DND-41 (cell line): ENCODE data around the gene USP20.

Source experiments
- ATAC-seq: fragments of 200-7000 bp; cut with Tn5 transposase; 3 replicates; pipeline ENCODE4 v1.9.1; 2021; ENCODE audit warnings: low read depth; ENCODE audit not compliant: insufficient read depth
- DNase-seq: peaks from one replicate; pipeline ENCODE4 v3.0.0-alpha.2; 2020
- H2AFZ ChIP-seq: 2 replicates; pipeline ENCODE4 v1.6.0; 2012; ENCODE audit warnings: low read depth, low read length
- H3K27ac ChIP-seq: 2 replicates; pipeline ENCODE4 v1.5.1; 2012; ENCODE audit warnings: low read length, inconsistent platforms
- H3K27me3 ChIP-seq: fragments of 200-600 bp; sonication (generic); 2 replicates; pipeline ENCODE4 v1.6.0; 2012; ENCODE audit warnings: low read length, mild to moderate bottlenecking, inconsistent platforms; ENCODE audit not compliant: insufficient read depth, poor library complexity
- H3K36me3 ChIP-seq: 2 replicates; pipeline ENCODE4 v1.5.1; 2012; ENCODE audit warnings: low read length, inconsistent platforms; ENCODE audit not compliant: insufficient read depth
- H3K4me1 ChIP-seq: 2 replicates; pipeline ENCODE4 v1.5.1; 2012; ENCODE audit warnings: mild to moderate bottlenecking, low read length; ENCODE audit not compliant: insufficient read depth
- H3K4me2 ChIP-seq: 2 replicates; pipeline ENCODE4 v1.6.0; 2012; ENCODE audit warnings: mild to moderate bottlenecking, moderate library complexity, low read length, inconsistent platforms; ENCODE audit not compliant: insufficient read depth
- H3K4me3 ChIP-seq, 2 experiments: fragments of 200-600 bp in 1 of 2; shearing (Covaris generic) in 1 of 2; 2 replicates each; pipeline ENCODE4 v1.5.1; 2012 to 2016; ENCODE audit warnings: inconsistent platforms in 2 of 2, low read length in 2 of 2, mild to moderate bottlenecking in 2 of 2, low read depth in 1 of 2, moderate library complexity in 1 of 2
- H3K79me2 ChIP-seq: 2 replicates; pipeline ENCODE4 v1.6.0; 2012; ENCODE audit warnings: low read length, inconsistent platforms; ENCODE audit not compliant: insufficient read depth
- H3K9ac ChIP-seq: 2 replicates; pipeline ENCODE4 v1.6.0; 2012; ENCODE audit warnings: low read depth, mild to moderate bottlenecking, inconsistent platforms, low read length, moderate library complexity
- H3K9me3 ChIP-seq: 2 replicates; pipeline ENCODE4 v1.5.1; 2012; ENCODE audit warnings: low read length, moderate library complexity, mild to moderate bottlenecking, inconsistent platforms; ENCODE audit not compliant: insufficient read depth, severe bottlenecking
- H4K20me1 ChIP-seq: 2 replicates; pipeline ENCODE4 v1.6.0; 2012; ENCODE audit warnings: low read length; ENCODE audit not compliant: insufficient read depth
- EZH2 ChIP-seq: IDR thresholded peaks from 3 replicates; pipeline ENCODE4 v1.6.1; 2012; ENCODE audit warnings: borderline replicate concordance, low read depth, mild to moderate bottlenecking, moderate library complexity, low read length, inconsistent platforms; ENCODE audit not compliant: severe bottlenecking
- TF ChIP-seq, protein P1 (sequence below): IDR thresholded peaks from 2 replicates; pipeline ENCODE4 v1.5.1; 2012; ENCODE audit warnings: borderline replicate concordance, low read length, moderate library complexity, mild to moderate bottlenecking; ENCODE audit not compliant: poor library complexity, severe bottlenecking; ENCODE audit errors: extremely low read depth

USP20 gene

DNA sequence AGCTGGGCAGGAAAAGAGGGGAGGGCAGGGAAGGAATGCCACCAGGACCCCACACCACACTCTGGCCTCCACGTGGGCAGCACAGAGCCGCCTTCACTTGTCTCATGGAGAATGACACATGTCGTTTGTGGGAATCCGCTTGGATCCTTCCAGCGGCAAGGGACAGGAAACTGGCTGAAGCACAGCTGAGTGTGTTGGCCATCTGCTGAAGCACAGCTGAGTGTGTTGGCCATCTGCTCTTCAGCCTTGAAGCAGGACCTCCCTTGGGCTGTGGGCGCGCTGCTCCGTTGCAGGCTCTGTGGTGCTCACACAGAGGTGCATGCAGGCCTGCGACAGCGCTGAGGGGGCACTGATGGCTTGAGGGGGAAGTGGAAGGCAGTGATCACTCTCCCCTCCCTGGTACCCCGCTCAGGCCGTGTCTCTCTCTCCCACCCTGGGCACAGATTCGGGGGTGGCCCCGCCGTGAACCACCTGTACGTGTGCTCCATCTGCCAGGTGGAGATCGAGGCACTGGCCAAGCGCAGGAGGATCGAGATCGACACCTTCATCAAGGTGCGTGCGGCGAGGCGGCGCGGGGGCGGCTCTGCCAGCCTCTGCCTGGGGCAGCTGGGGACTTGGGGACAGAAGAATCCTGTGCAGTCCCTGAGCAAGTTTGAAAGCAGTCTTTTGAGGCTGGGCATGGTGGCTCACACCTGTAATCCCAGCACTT, 40.6 kb downstream of the USP20 start:
- H3K4me3 ChIP-seq = no peak overlapping the region
- no peaks in the 10 kb centered on the region for H4K20me1 ChIP-seq
- peaks cover 4% of the 10 kb centered on the region for H3K4me1 ChIP-seq
- H3K9ac ChIP-seq = no peak overlapping the region
- no peak for ATAC-seq
- H3K79me2 ChIP-seq = no peaks in the 10 kb centered on the region
- H3K27ac ChIP-seq = no peak overlapping the region; the same call in 1 of the 2 replicates
- no peak for DNase-seq
- H2AFZ ChIP-seq = no peak overlapping the region
- no peak overlapping the region for H3K4me2 ChIP-seq
- H3K27me3 ChIP-seq = no peaks in the 10 kb centered on the region
- H3K9me3 ChIP-seq = no peaks in the 10 kb centered on the region
- H3K36me3 ChIP-seq = peaks cover 33% of the 10 kb centered on the region
- TF ChIP-seq, protein P1, sequence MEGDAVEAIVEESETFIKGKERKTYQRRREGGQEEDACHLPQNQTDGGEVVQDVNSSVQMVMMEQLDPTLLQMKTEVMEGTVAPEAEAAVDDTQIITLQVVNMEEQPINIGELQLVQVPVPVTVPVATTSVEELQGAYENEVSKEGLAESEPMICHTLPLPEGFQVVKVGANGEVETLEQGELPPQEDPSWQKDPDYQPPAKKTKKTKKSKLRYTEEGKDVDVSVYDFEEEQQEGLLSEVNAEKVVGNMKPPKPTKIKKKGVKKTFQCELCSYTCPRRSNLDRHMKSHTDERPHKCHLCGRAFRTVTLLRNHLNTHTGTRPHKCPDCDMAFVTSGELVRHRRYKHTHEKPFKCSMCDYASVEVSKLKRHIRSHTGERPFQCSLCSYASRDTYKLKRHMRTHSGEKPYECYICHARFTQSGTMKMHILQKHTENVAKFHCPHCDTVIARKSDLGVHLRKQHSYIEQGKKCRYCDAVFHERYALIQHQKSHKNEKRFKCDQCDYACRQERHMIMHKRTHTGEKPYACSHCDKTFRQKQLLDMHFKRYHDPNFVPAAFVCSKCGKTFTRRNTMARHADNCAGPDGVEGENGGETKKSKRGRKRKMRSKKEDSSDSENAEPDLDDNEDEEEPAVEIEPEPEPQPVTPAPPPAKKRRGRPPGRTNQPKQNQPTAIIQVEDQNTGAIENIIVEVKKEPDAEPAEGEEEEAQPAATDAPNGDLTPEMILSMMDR = no peak
- TF ChIP-seq EZH2 = no peak

DNA sequence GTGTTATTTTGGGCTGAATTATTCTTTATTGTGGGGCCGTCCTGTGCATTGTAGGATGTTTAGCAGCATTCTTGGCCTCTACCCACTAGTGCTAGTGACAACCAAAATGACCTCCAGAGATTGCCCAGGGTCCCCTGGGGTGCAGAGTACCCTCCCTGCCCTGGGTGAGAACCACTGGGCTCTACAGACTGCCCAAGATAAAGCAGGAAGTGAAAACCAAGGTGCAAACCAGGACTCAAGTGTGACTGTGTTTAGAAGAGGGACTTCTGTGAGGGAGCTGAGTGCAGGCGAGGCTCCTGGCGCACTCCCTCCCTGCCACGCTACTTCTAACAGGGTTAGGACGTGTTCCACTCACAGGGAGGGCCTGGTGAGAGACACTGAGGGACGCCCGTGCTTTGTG, 41.6 kb downstream of the USP20 start:
- no peak overlapping the region for H3K4me3 ChIP-seq
- H2AFZ ChIP-seq = no peak overlapping the region
- peaks cover 13% of the 10 kb centered on the region for H3K4me1 ChIP-seq
- H3K4me2 ChIP-seq = no peak overlapping the region
- no peak overlapping the region for H3K9ac ChIP-seq
- peaks cover 43% of the 10 kb centered on the region for H3K36me3 ChIP-seq
- TF ChIP-seq, protein P1 = no peak
- TF ChIP-seq EZH2 = no peak
- H3K9me3 ChIP-seq = no peaks in the 10 kb centered on the region
- H3K27ac ChIP-seq = peak overlapping the region; percentile 41; the same call in 1 of the 2 replicates
- no peak for DNase-seq
- H3K79me2 ChIP-seq = no peaks in the 10 kb centered on the region
- no peaks in the 10 kb centered on the region for H3K27me3 ChIP-seq
- ATAC-seq = no peak
- no peaks in the 10 kb centered on the region for H4K20me1 ChIP-seq

DNA sequence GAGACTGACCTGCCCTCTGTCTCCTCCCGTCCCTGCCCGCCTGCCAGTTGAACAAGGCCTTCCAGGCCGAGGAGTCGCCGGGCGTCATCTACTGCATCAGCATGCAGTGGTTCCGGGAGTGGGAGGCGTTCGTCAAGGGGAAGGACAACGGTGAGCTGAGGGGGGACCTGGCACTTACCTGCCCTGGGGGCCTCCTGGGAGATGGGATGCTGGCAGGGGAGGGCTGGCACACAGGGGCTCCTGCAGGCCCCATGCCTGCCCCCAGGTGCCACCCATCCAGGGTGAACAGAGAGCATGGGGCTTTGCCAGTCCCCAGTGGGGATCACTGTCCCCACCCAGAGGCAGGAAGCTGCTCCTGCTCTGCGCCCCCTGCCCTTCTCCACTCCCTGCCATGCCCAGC, 43.0 kb downstream of the USP20 start:
- H3K27ac ChIP-seq = no peak overlapping the region
- H3K36me3 ChIP-seq = peaks cover 50% of the 10 kb centered on the region
- no peaks in the 10 kb centered on the region for H3K9me3 ChIP-seq
- DNase-seq (no peak), ATAC-seq (no peak)
- TF ChIP-seq, protein P1 = no peak
- TF ChIP-seq EZH2 = no peak
- H2AFZ ChIP-seq = no peak overlapping the region
- H3K4me1 ChIP-seq = peaks cover 21% of the 10 kb centered on the region
- H3K27me3 ChIP-seq = no peaks in the 10 kb centered on the region
- no peaks in the 10 kb centered on the region for H4K20me1 ChIP-seq
- peaks cover 4% of the 10 kb centered on the region; the same call in 1 of the 2 replicates for H3K79me2 ChIP-seq
- H3K9ac ChIP-seq = no peak overlapping the region
- H3K4me2 ChIP-seq = no peak overlapping the region
- no peak overlapping the region for H3K4me3 ChIP-seq
